ENCODE measurements around the gene GSN.
A peak's percentile ranks its signal among the peaks of the same experiment; 100 is the strongest.

GSN gene

GRCh38 chr9:121267689-121268597, at the start of gene GSN:
GSN (plus strand) TSS chr9:121268162; CDS start chr9:121301972, 33,810 bp downstream.
- DNase-seq (ENCODE audit: low spot score): peak; percentile 40

- no peak for DNase-seq (ENCODE audit: low spot score)
Observed at GRCh38 chr9:121218357-121219027, 49.5 kb upstream of the GSN start.

- DNase-seq (ENCODE audit: low spot score): no peak
Observed at GRCh38 chr9:121219530-121219929, 48.4 kb upstream of the GSN start.

- DNase-seq (ENCODE audit: low spot score): no peak
Observed at GRCh38 chr9:121220996-121221663, 46.8 kb upstream of the GSN start.

- no peak for DNase-seq (ENCODE audit: low spot score)
Observed at GRCh38 chr9:121221664-121222055, 46.3 kb upstream of the GSN start.

GRCh38 chr9:121222524-121223171, 45.3 kb upstream of the GSN start:
- DNase-seq (ENCODE audit: low spot score): peak; percentile 29

GRCh38 chr9:121225240-121225639, 42.7 kb upstream of the GSN start:
- DNase-seq (ENCODE audit: low spot score): no peak

- no peak for DNase-seq (ENCODE audit: low spot score)
Observed at GRCh38 chr9:121226175-121226574, 41.8 kb upstream of the GSN start.

- no peak for DNase-seq (ENCODE audit: low spot score)
Observed at GRCh38 chr9:121227862-121228261, 40.1 kb upstream of the GSN start.

- no peak for DNase-seq (ENCODE audit: low spot score)
Observed at GRCh38 chr9:121230256-121230655, 37.7 kb upstream of the GSN start.

GRCh38 chr9:121232251-121232650, 35.7 kb upstream of the GSN start:
- no peak for DNase-seq (ENCODE audit: low spot score)

- no peak for DNase-seq (ENCODE audit: low spot score)
Observed at GRCh38 chr9:121233906-121234831, 33.8 kb upstream of the GSN start.

GRCh38 chr9:121234832-121235161, 33.2 kb upstream of the GSN start:
- DNase-seq (ENCODE audit: low spot score): no peak

GRCh38 chr9:121235512-121235911, 32.5 kb upstream of the GSN start:
- DNase-seq (ENCODE audit: low spot score): no peak

GRCh38 chr9:121237916-121238315, 30.0 kb upstream of the GSN start:
- no peak for DNase-seq (ENCODE audit: low spot score)

GRCh38 chr9:121239071-121239470, 28.9 kb upstream of the GSN start:
- DNase-seq (ENCODE audit: low spot score): no peak

GRCh38 chr9:121239851-121240250, 28.1 kb upstream of the GSN start:
- DNase-seq (ENCODE audit: low spot score): no peak

GRCh38 chr9:121240472-121241135, 27.4 kb upstream of the GSN start:
- no peak for DNase-seq (ENCODE audit: low spot score)

- no peak for DNase-seq (ENCODE audit: low spot score)
Observed at GRCh38 chr9:121242219-121242958, 25.6 kb upstream of the GSN start.

GRCh38 chr9:121242959-121243346, 25.0 kb upstream of the GSN start:
- DNase-seq (ENCODE audit: low spot score): no peak
